B cell (primary cell): ENCODE measurements around the gene OR5AC2. TPM values are rescaled to one million over a fixed set of nuclear protein-coding genes. Genes with fewer than 3 reads are reported as not detected.

Source experiments
- ATAC-seq: fragments of 200-7000 bp; cut with Tn5 transposase; one replicate; pipeline ENCODE4 v1.10.0; 2021; ENCODE audit warnings: low read depth, mild to moderate bottlenecking, moderate number of reproducible peaks, moderate library complexity
- CTCF ChIA-PET: fragments of 350-600 bp; sonication (Branson Sonifier 250); formaldehyde crosslinking; loops from one replicate; lab custom pipeline; 2021; ENCODE audit warnings: antibody characterized with exemption, inconsistent platforms; lab: Charles Lee
- POLR2A ChIA-PET: fragments of 350-600 bp; sonication (Branson Sonifier 250); formaldehyde crosslinking; loops from one replicate; lab custom pipeline; 2021; ENCODE audit warnings: antibody characterized with exemption; lab: Charles Lee
- DNase-seq: peaks from one replicate; pipeline ENCODE4 v3.0.0; 2013
- H2AFZ ChIP-seq: 2 replicates; pipeline ENCODE4 v1.6.1; 2012; ENCODE audit warnings: mild to moderate bottlenecking, low read depth, low read length; ENCODE audit not compliant: insufficient read depth, poor library complexity, severe bottlenecking
- H3K27ac ChIP-seq, 2 donors: 1 replicate in 1 of 2; 2 replicates in 1 of 2; pipeline ENCODE4 v1.5.1; 2012 to 2013; ENCODE audit warnings: low read length in 2 of 2, mild to moderate bottlenecking in 2 of 2, moderate library complexity in 1 of 2
- H3K27me3 ChIP-seq, 4 experiments: fragments of 200-600 bp in 1 of 4; sonication (generic) in 1 of 4; replicated peaks in 1 of 4; 1 replicate in 2 of 4; 2 replicates in 2 of 4; pipeline versions ENCODE4 v1.6.1 to v1.7.0; 2013 to 2016; ENCODE audit warnings: low read length in 3 of 4, mild to moderate bottlenecking in 2 of 4, mixed read lengths in 1 of 4, moderate library complexity in 1 of 4; ENCODE audit not compliant: insufficient read depth in 4 of 4, control insufficient read depth in 3 of 4; ENCODE audit errors: control extremely low read depth in 1 of 4
- H3K36me3 ChIP-seq, 2 experiments: replicated peaks in 1 of 2; 1 replicate in 1 of 2; 2 replicates in 1 of 2; pipeline versions ENCODE4 v1.6.1 to v1.7.1; 2013; ENCODE audit warnings: low read length in 1 of 2; ENCODE audit not compliant: insufficient read depth in 2 of 2, control insufficient read depth in 1 of 2; ENCODE audit errors: control extremely low read depth in 1 of 2, extremely low read depth in 1 of 2
- H3K4me1 ChIP-seq, 2 donors: fragments of 200-600 bp in 1 of 2; sonication (generic) in 1 of 2; 1 replicate in 1 of 2; 2 replicates in 1 of 2; pipeline versions ENCODE4 v1.5.1 to v1.6.1; 2013 to 2017; ENCODE audit warnings: low read length in 2 of 2; ENCODE audit not compliant: control insufficient read depth in 2 of 2, insufficient read depth in 2 of 2
- H3K4me2 ChIP-seq: replicated peaks from 2 replicates; pipeline ENCODE3; 2012; ENCODE audit warnings: mild to moderate bottlenecking, low read depth, low read length; ENCODE audit not compliant: poor library complexity, severe bottlenecking
- H3K4me3 ChIP-seq, 5 experiments: fragments of 200-600 bp in 1 of 5; sonication (generic) in 1 of 5; 1 replicate in 3 of 5; 2 replicates in 2 of 5; pipeline versions ENCODE4 v1.5.1 to v1.7.0; 2011 to 2016; ENCODE audit warnings: low read length in 4 of 5, mild to moderate bottlenecking in 4 of 5, low read depth in 2 of 5, control low read depth in 1 of 5, moderate library complexity in 1 of 5; ENCODE audit not compliant: insufficient read depth in 1 of 5; ENCODE audit errors: control extremely low read depth in 1 of 5, extremely low read depth in 1 of 5
- H3K79me2 ChIP-seq: fragments of 200-600 bp; sonication (generic); one replicate; pipeline ENCODE4 v1.6.0; 2016; ENCODE audit warnings: low read length; ENCODE audit not compliant: control insufficient read depth, insufficient read depth
- H3K9ac ChIP-seq: fragments of 200-600 bp; sonication (generic); 2 replicates; pipeline ENCODE4 v1.6.1; 2017; ENCODE audit warnings: mild to moderate bottlenecking, low read length, moderate library complexity
- H3K9me3 ChIP-seq, 3 donors: one replicate each; pipeline versions ENCODE4 v1.6.1 to v1.7.1; 2013; ENCODE audit warnings: low read length in 2 of 3; ENCODE audit not compliant: control insufficient read depth in 2 of 3, insufficient read depth in 1 of 3; ENCODE audit errors: control extremely low read depth in 1 of 3
- H4K20me1 ChIP-seq: 2 replicates; pipeline ENCODE4 v1.6.0; 2012; ENCODE audit warnings: mild to moderate bottlenecking, low read length; ENCODE audit not compliant: insufficient read depth, control insufficient read depth, poor library complexity, severe bottlenecking
- H3K27ac Mint-ChIP-seq: one replicate; pipeline ENCODE4 v1.8.0; 2021; ENCODE audit warnings: mixed read lengths
- H3K27me3 Mint-ChIP-seq: one replicate; pipeline ENCODE4 v1.8.0; 2021; ENCODE audit warnings: mixed read lengths
- H3K4me1 Mint-ChIP-seq: one replicate; pipeline ENCODE4 v1.8.0; 2021; ENCODE audit warnings: mixed read lengths
- H3K4me3 Mint-ChIP-seq: one replicate; pipeline ENCODE4 v1.8.0; 2021; ENCODE audit warnings: mixed read lengths
- H3K9me3 Mint-ChIP-seq: one replicate; pipeline ENCODE4 v1.8.0; 2022; ENCODE audit warnings: mixed read lengths; ENCODE audit not compliant: insufficient read depth
- CTCF ChIP-seq: fragments of 200-600 bp; IDR thresholded peaks from one replicate; pipeline ENCODE4 v1.8.0; 2022; ENCODE audit warnings: antibody characterized with exemption, mild to moderate bottlenecking
- EZH2 ChIP-seq: IDR thresholded peaks from 2 replicates; pipeline ENCODE4 v1.6.1; 2012; ENCODE audit warnings: borderline replicate concordance, low read depth, mild to moderate bottlenecking, moderate library complexity, low read length; ENCODE audit not compliant: insufficient read depth, poor library complexity, severe bottlenecking
- WGBS: methylation state at CpG from one replicate; pipeline ENCODE4 v1.1.5; 2013; ENCODE audit warnings: missing lambda C conversion rate; ENCODE audit not compliant: insufficient coverage; 5-methylcytosine and 5-hydroxymethylcytosine counted together
- intact Hi-C: fragments of 100-400 bp; cut with micrococcal nuclease; formaldehyde crosslinking; loops from one replicate; pipeline ENCODE4 v1.10.0; 2022
- polyA minus RNA-seq: library from RNA; depleted of rRNA, polyadenylated mRNA; stranded (reverse); fragments of >200 nt; gene quantifications from 2 replicates; pipeline ENCODE4 v1.2.3, GENCODE V29; 2012
- polyA plus RNA-seq: library from polyadenylated mRNA; depleted of rRNA; stranded (reverse); fragments of >200 nt; gene quantifications from 2 replicates; pipeline ENCODE4 v1.2.3, GENCODE V29; 2012
- total RNA-seq, 2 donors: library from RNA; stranded (reverse); fragments of 120-200 nt in 1 of 2; gene quantifications; 1 replicate in 1 of 2; 2 replicates in 1 of 2; pipeline versions ENCODE4 v1.2.3 to v1.2.4, GENCODE V29; 2013 to 2022

OR5AC2 gene
- total RNA-seq, result not detected in 2 replicates
- total RNA-seq (2013), result not detected
- not detected in 2 replicates for polyA plus RNA-seq
- polyA minus RNA-seq, result not detected in 2 replicates

GRCh38 chr3:98086873-98087272 is at the start of gene OR5AC2:
Gene OR5AC2 (plus strand): TSS chr3:98087173. CDS start chr3:98087173, 0 bp downstream.
- H3K27ac Mint-ChIP-seq, result no peak within 1 kb of the TSS
- H3K4me3 Mint-ChIP-seq, result no peak within 1 kb of the TSS
- Histone ChIP-seq H3K79me2 (no peaks in the 10 kb centered on the region), H3K9me3 (no peaks in the 10 kb centered on the region), H3K36me3 (no peaks in the 10 kb centered on the region), H3K27ac (no peak within 1 kb of the TSS), H3K9ac (no peak within 1 kb of the TSS), H3K27me3 (no peaks in the 10 kb centered on the region), H2AFZ (no peak within 1 kb of the TSS), H4K20me1 (no peaks in the 10 kb centered on the region), H3K4me1 (no peaks in the 10 kb centered on the region), H3K4me2 (no peak within 1 kb of the TSS), H3K4me3 (no peak within 1 kb of the TSS)
- intact Hi-C loops, result no loop called here
- H3K9me3 Mint-ChIP-seq, result peaks cover 5% of the 10 kb centered on the region
- ChIA-PET CTCF (no interaction called here), POLR2A (no interaction called here)
- TF ChIP-seq EZH2, result no peak
- no peak for TF ChIP-seq CTCF
- 100% methylated on average over 1 of the region's 4 CpGs for WGBS
- H3K27me3 Mint-ChIP-seq, result no peaks in the 10 kb centered on the region
- DNase-seq, result no peak
- no peaks in the 10 kb centered on the region for H3K4me1 Mint-ChIP-seq
- no peak for ATAC-seq

GRCh38 chr3:98038286-98038685 is 48.7 kb upstream of the OR5AC2 start:
- Histone ChIP-seq H3K27ac (no peak overlapping the region), H3K36me3 (no peaks in the 10 kb centered on the region), H3K79me2 (no peaks in the 10 kb centered on the region), H3K4me3 (no peak overlapping the region), H2AFZ (no peak overlapping the region), H3K27me3 (peaks cover 0 to 4% (median 0%) of the 10 kb centered on the region in 4 experiments), H3K9ac (no peak overlapping the region), H3K9me3 (peaks cover 0 to 8% (median 3%) of the 10 kb centered on the region in 3 donors), H3K4me1 (peaks cover 0 to 5% of the 10 kb centered on the region in 2 donors), H3K4me2 (no peak overlapping the region), H4K20me1 (no peaks in the 10 kb centered on the region)
- peaks cover 5% of the 10 kb centered on the region for H3K4me1 Mint-ChIP-seq
- no peak overlapping the region for H3K27ac Mint-ChIP-seq
- H3K4me3 Mint-ChIP-seq, result no peak overlapping the region
- WGBS, result 40% methylated on average over 1 of the region's 3 CpGs
- intact Hi-C loops, result loop anchor here (5.0 kb wide), 2 partner anchors 484 to 1714 kb away; partner anchors contain the start of gene CLDND1
- DNase-seq (no peak), ATAC-seq (no peak)
- POLR2A ChIA-PET, result interaction anchor here (0.6 kb wide), 1 partner anchor 217 kb away, joined by 5 read pairs; no protein-coding TSS in a partner anchor
- peaks cover 2% of the 10 kb centered on the region for H3K9me3 Mint-ChIP-seq
- H3K27me3 Mint-ChIP-seq, result peaks cover 33% of the 10 kb centered on the region
- no peak for TF ChIP-seq CTCF
- TF ChIP-seq EZH2, result no peak
- CTCF ChIA-PET, result interaction anchor here (0.6 to 7.9 kb wide), 9 partner anchors 10 to 535 kb away, joined by 3 to 72 read pairs (median 6); no protein-coding TSS in a partner anchor
